ENCODE data around the gene PER3. TPM values are rescaled to one million over a fixed set of nuclear protein-coding genes. Genes with fewer than 3 reads are reported as not detected.

The PER3 gene
- total and polyA plus RNA-seq, 9 of the 15 experiments (the other 6 are each of a cell fraction or from before 2014, with no cell fraction given), result 11.9 to 22.5 (median 14.6) TPM

DNA sequence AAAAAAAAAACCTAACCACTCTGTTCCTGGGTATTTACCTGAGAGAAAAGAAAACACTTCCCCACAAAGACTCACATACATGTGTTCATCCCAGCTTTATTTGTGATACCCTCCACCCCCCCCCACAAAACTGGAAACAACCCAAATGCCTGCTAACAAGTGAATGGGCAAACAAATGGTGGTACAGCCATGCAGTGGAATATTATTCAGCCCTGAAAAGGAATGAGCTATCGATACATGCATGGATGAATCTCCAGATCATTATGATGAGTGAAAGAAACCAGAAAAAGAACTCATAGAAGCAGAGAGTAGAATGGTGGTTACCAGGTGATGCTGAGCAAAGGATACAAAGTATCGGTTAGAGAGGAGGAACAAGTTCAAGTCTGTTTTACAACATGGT lies 106.8 kb downstream of the PER3 start:
- no peak overlapping the region for H3K27ac ChIP-seq (ENCODE audit: extremely low read depth, low read depth, low read length)
- no peaks in the 10 kb centered on the region for H3K79me2 ChIP-seq (ENCODE audit: control insufficient read depth, insufficient read depth, low read length)
- H3K36me3 ChIP-seq (ENCODE audit: control insufficient read depth, insufficient read depth, low read length), result no peaks in the 10 kb centered on the region
- H3K9ac ChIP-seq (ENCODE audit: insufficient read depth in 1 of 2, low read depth in 2 of 2, low read length in 2 of 2), result no peak overlapping the region
- no peaks in the 10 kb centered on the region for H3K9me3 ChIP-seq (replicated peaks; ENCODE audit: control insufficient read depth, insufficient read depth, low read depth, low read length)
- no peak for DNase-seq (ENCODE audit: extremely low read depth in 1 of 4, low spot score in 3 of 4)
- ChIA-PET POLR2A (no interaction called here), CTCF (ENCODE audit: low intra/inter-chr PET ratio) (interaction anchor here (0.6 to 0.7 kb wide), 2 partner anchors 213 to 577 kb away, joined by 3 to 4 read pairs; no protein-coding TSS in a partner anchor)
- TF ChIP-seq, protein P1, sequence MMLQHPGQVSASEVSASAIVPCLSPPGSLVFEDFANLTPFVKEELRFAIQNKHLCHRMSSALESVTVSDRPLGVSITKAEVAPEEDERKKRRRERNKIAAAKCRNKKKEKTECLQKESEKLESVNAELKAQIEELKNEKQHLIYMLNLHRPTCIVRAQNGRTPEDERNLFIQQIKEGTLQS (IDR thresholded peaks at IDR 0.05), result no peak
- TF ChIP-seq, protein P1 (CRISPR knock-in tag; conservative IDR thresholded peaks at IDR 0.05), result no peak
- TF ChIP-seq NFATC3 (IDR thresholded peaks at IDR 0.05) (no peak), RBM25 (IDR thresholded peaks at IDR 0.05; ENCODE audit: low read depth, low read length, severe bottlenecking) (peak; percentile 50), HSF4 (CRISPR knock-in tag; IDR thresholded peaks at IDR 0.05; ENCODE audit: borderline replicate concordance) (no peak), KDM1A (IDR thresholded peaks at IDR 0.05) (peak; percentile 29 to 55; a peak in 2 of 4 replicates), ZNF239 (CRISPR knock-in tag; IDR thresholded peaks at IDR 0.05) (no peak), ZNF146 (CRISPR knock-in tag; IDR thresholded peaks at IDR 0.05; ENCODE audit: unreplicated experiment) (peak; percentile 97), PHB2 (IDR thresholded peaks at IDR 0.05; ENCODE audit: low read depth) (no peak)
- TF ChIP-seq, protein P2, sequence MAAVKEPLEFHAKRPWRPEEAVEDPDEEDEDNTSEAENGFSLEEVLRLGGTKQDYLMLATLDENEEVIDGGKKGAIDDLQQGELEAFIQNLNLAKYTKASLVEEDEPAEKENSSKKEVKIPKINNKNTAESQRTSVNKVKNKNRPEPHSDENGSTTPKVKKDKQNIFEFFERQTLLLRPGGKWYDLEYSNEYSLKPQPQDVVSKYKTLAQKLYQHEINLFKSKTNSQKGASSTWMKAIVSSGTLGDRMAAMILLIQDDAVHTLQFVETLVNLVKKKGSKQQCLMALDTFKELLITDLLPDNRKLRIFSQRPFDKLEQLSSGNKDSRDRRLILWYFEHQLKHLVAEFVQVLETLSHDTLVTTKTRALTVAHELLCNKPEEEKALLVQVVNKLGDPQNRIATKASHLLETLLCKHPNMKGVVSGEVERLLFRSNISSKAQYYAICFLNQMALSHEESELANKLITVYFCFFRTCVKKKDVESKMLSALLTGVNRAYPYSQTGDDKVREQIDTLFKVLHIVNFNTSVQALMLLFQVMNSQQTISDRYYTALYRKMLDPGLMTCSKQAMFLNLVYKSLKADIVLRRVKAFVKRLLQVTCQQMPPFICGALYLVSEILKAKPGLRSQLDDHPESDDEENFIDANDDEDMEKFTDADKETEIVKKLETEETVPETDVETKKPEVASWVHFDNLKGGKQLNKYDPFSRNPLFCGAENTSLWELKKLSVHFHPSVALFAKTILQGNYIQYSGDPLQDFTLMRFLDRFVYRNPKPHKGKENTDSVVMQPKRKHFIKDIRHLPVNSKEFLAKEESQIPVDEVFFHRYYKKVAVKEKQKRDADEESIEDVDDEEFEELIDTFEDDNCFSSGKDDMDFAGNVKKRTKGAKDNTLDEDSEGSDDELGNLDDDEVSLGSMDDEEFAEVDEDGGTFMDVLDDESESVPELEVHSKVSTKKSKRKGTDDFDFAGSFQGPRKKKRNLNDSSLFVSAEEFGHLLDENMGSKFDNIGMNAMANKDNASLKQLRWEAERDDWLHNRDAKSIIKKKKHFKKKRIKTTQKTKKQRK (IDR thresholded peaks at IDR 0.05; ENCODE audit: borderline replicate concordance, low read depth, low read length), result no peak
- H2AFZ ChIP-seq (ENCODE audit: low read depth, low read length), result no peak overlapping the region
- no peaks in the 10 kb centered on the region for H3K9me1 ChIP-seq (ENCODE audit: control insufficient read depth, insufficient read depth, low read length)
- in situ Hi-C loops (cut with MboI), result no loop called here
- intact Hi-C loops (cut with micrococcal nuclease), result no loop called here
- no peak for FAIRE-seq
- peaks cover 21 to 47% of the 10 kb centered on the region in 2 experiments for H3K27me3 ChIP-seq (ENCODE audit: control insufficient read depth in 2 of 2, insufficient read depth in 2 of 2, low read length in 2 of 2)
- 35% methylated on average over 2 of the region's 2 CpGs for WGBS (ENCODE audit: insufficient coverage, low coverage, missing lambda C conversion rate)
- BruUV-seq (replicated peaks), result no TSS peak
- no peak for ATAC-seq
- H3K4me1 ChIP-seq (replicated peaks in 1 of 2; ENCODE audit: control insufficient read depth in 2 of 2, insufficient read depth in 2 of 2, low read length in 2 of 2), result peaks cover 0 to 2% of the 10 kb centered on the region in 2 experiments; a peak in 2 of 5 replicates
- H3K4me3 ChIP-seq, result no peak overlapping the region
- H3K4me2 ChIP-seq (ENCODE audit: insufficient read depth, low read length), result no peak overlapping the region
- no peaks in the 10 kb centered on the region for H4K20me1 ChIP-seq (replicated peaks; ENCODE audit: control insufficient read depth, insufficient read depth, low read length)

Data from K562 (cell line).